Measurements from ENCODE around the gene GAGE12E. TPM values are rescaled to one million over a fixed set of nuclear protein-coding genes. Genes with fewer than 3 reads are reported as not detected.
"Not testable (repeated sequence)": the region's sequence is repeated elsewhere in the genome, so short reads cannot be mapped to it uniquely, and the experiment has no call there.

GAGE12E gene
- total and polyA plus RNA-seq, 2 of the 13 experiments (the other 11 are each of a cell fraction or from before 2014, with no cell fraction given), result not detected

GRCh38 chrX:49568728-49569127, 17.6 kb downstream of the GAGE12E start:
- H2AFZ ChIP-seq (ENCODE audit: low read length); H3K9ac ChIP-seq (ENCODE audit: insufficient read depth, low read depth, low read length); H3K9me3 ChIP-seq (ENCODE audit: low read length); H4K20me1 ChIP-seq (ENCODE audit: insufficient read depth, low read length); in situ Hi-C loops (cut with HindIII; ENCODE audit: extremely low pct_ligation_motif_present, low pct_unique_long_range_greater_than_20kb); BruUV-seq (replicated peaks); H3K27ac ChIP-seq (ENCODE audit: extremely low read length, insufficient read depth, low read length); H3K27me3 ChIP-seq (ENCODE audit: control insufficient read depth in 1 of 2, insufficient read depth in 2 of 2, low read length in 2 of 2); H3K4me2 ChIP-seq (ENCODE audit: low read depth, low read length); H3K4me1 ChIP-seq (ENCODE audit: insufficient read depth, low read length); ATAC-seq; H3K36me3 ChIP-seq (replicated peaks in 1 of 2; ENCODE audit: control insufficient read depth in 1 of 2, insufficient read depth in 2 of 2, low read length in 2 of 2); POLR2A ChIA-PET; H3K79me2 ChIP-seq (ENCODE audit: insufficient read depth, low read length); H3K4me3 ChIP-seq (replicated peaks in 1 of 3; ENCODE audit: insufficient read depth in 1 of 3, low read depth in 2 of 3, low read length in 3 of 3); DNase-seq (ENCODE audit: low spot score); CTCF ChIA-PET (ENCODE audit: low intra/inter-chr PET ratio, low total read pairs); FAIRE-seq; intact Hi-C loops (cut with micrococcal nuclease; ENCODE audit: unreplicated experiment): not testable (repeated sequence)
- no CpG with 5 or more reads among the region's 11 CpGs for WGBS (ENCODE audit: low lambda C conversion rate)

GRCh38 chrX:49569152-49569551, 18.1 kb downstream of the GAGE12E start:
- ATAC-seq; H3K27me3 ChIP-seq (ENCODE audit: control insufficient read depth in 1 of 2, insufficient read depth in 2 of 2, low read length in 2 of 2); H3K79me2 ChIP-seq (ENCODE audit: insufficient read depth, low read length); POLR2A ChIA-PET; BruUV-seq (replicated peaks); H4K20me1 ChIP-seq (ENCODE audit: insufficient read depth, low read length); FAIRE-seq; in situ Hi-C loops (cut with HindIII; ENCODE audit: extremely low pct_ligation_motif_present, low pct_unique_long_range_greater_than_20kb); CTCF ChIA-PET (ENCODE audit: low intra/inter-chr PET ratio, low total read pairs); H3K9ac ChIP-seq (ENCODE audit: insufficient read depth, low read depth, low read length); H3K27ac ChIP-seq (ENCODE audit: extremely low read length, insufficient read depth, low read length); H3K4me3 ChIP-seq (replicated peaks in 1 of 3; ENCODE audit: insufficient read depth in 1 of 3, low read depth in 2 of 3, low read length in 3 of 3); H2AFZ ChIP-seq (ENCODE audit: low read length); intact Hi-C loops (cut with micrococcal nuclease; ENCODE audit: unreplicated experiment); H3K9me3 ChIP-seq (ENCODE audit: low read length); H3K36me3 ChIP-seq (replicated peaks in 1 of 2; ENCODE audit: control insufficient read depth in 1 of 2, insufficient read depth in 2 of 2, low read length in 2 of 2); H3K4me1 ChIP-seq (ENCODE audit: insufficient read depth, low read length); DNase-seq (ENCODE audit: low spot score); H3K4me2 ChIP-seq (ENCODE audit: low read depth, low read length): not testable (repeated sequence)
- no CpG with 5 or more reads among the region's 13 CpGs for WGBS (ENCODE audit: low lambda C conversion rate)

- DNase-seq (ENCODE audit: low spot score); intact Hi-C loops (cut with micrococcal nuclease; ENCODE audit: unreplicated experiment); H3K4me2 ChIP-seq (ENCODE audit: low read depth, low read length); in situ Hi-C loops (cut with HindIII; ENCODE audit: extremely low pct_ligation_motif_present, low pct_unique_long_range_greater_than_20kb); H2AFZ ChIP-seq (ENCODE audit: low read length); ATAC-seq; H3K9me3 ChIP-seq (ENCODE audit: low read length); H3K4me1 ChIP-seq (ENCODE audit: insufficient read depth, low read length); H3K9ac ChIP-seq (ENCODE audit: insufficient read depth, low read depth, low read length); H3K4me3 ChIP-seq (replicated peaks in 1 of 3; ENCODE audit: insufficient read depth in 1 of 3, low read depth in 2 of 3, low read length in 3 of 3); CTCF ChIA-PET (ENCODE audit: low intra/inter-chr PET ratio, low total read pairs); H3K36me3 ChIP-seq (replicated peaks in 1 of 2; ENCODE audit: control insufficient read depth in 1 of 2, insufficient read depth in 2 of 2, low read length in 2 of 2); BruUV-seq (replicated peaks); H3K27me3 ChIP-seq (ENCODE audit: control insufficient read depth in 1 of 2, insufficient read depth in 2 of 2, low read length in 2 of 2); H3K27ac ChIP-seq (ENCODE audit: extremely low read length, insufficient read depth, low read length); H3K79me2 ChIP-seq (ENCODE audit: insufficient read depth, low read length); FAIRE-seq; POLR2A ChIA-PET; H4K20me1 ChIP-seq (ENCODE audit: insufficient read depth, low read length): not testable (repeated sequence)
- no CpG with 5 or more reads among the region's 16 CpGs for WGBS (ENCODE audit: low lambda C conversion rate)
Measured at GRCh38 chrX:49570100-49570499, 19.0 kb downstream of the GAGE12E start, which contains the start of gene GAGE12G. Gene GAGE12G (plus strand): TSS chrX:49570400. CDS start chrX:49571555, 1,155 bp downstream.

DNA sequence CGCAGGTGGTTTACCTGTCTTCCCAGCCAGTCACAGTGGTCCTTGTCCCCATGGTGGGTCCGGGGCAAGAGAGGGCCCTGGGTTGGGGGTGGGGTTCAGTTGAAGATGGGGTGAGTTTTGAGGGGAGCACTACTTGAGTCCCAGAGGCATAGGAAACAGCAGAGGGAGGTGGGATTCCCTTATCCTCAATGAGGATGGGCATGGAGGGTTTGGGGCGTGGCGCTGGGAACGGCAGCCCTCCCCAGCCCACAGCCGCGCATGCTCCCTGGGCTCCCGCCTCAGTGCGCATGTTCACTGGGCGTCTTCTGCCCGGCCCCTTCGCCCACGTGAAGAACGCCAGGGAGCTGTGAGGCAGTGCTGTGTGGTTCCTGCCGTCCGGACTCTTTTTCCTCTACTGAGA, 28.6 kb downstream of the GAGE12E start, which contains the start of gene GAGE12H:
TSS of gene GAGE12H (plus strand) at position 301 of the 400 bp plus-strand sequence. CDS start 1,155 bp downstream, outside the sequence.
- in situ Hi-C loops (cut with HindIII; ENCODE audit: extremely low pct_ligation_motif_present, low pct_unique_long_range_greater_than_20kb); DNase-seq (ENCODE audit: low spot score); H2AFZ ChIP-seq (ENCODE audit: low read length); H3K9ac ChIP-seq (ENCODE audit: insufficient read depth, low read depth, low read length); CTCF ChIA-PET (ENCODE audit: low intra/inter-chr PET ratio, low total read pairs); H4K20me1 ChIP-seq (ENCODE audit: insufficient read depth, low read length); BruUV-seq (replicated peaks); intact Hi-C loops (cut with micrococcal nuclease; ENCODE audit: unreplicated experiment); H3K27me3 ChIP-seq (ENCODE audit: control insufficient read depth in 1 of 2, insufficient read depth in 2 of 2, low read length in 2 of 2); H3K36me3 ChIP-seq (replicated peaks in 1 of 2; ENCODE audit: control insufficient read depth in 1 of 2, insufficient read depth in 2 of 2, low read length in 2 of 2); H3K9me3 ChIP-seq (ENCODE audit: low read length); ATAC-seq; POLR2A ChIA-PET; H3K79me2 ChIP-seq (ENCODE audit: insufficient read depth, low read length); H3K4me2 ChIP-seq (ENCODE audit: low read depth, low read length); H3K4me3 ChIP-seq (replicated peaks in 1 of 3; ENCODE audit: insufficient read depth in 1 of 3, low read depth in 2 of 3, low read length in 3 of 3); FAIRE-seq; H3K4me1 ChIP-seq (ENCODE audit: insufficient read depth, low read length); H3K27ac ChIP-seq (ENCODE audit: extremely low read length, insufficient read depth, low read length): not testable (repeated sequence)
- no CpG with 5 or more reads among the region's 16 CpGs for WGBS (ENCODE audit: low lambda C conversion rate)
